A549 (cell line): ENCODE measurements around the gene DRC7. TPM values are rescaled to one million over a fixed set of nuclear protein-coding genes. Genes with fewer than 3 reads are reported as not detected.

ENCODE experiments used
- ATAC-seq, 2 experiments: fragments of 200-7000 bp in 1 of 2; fragments of >200 bp in 1 of 2; cut with Nextera tagmentation in 1 of 2; cut with Tn5 transposase in 1 of 2; 3 replicates each; pipeline versions ENCODE4 v1.8.0 to v1.9.1; 2018 to 2020; ENCODE audit warnings: mild to moderate bottlenecking in 1 of 2, moderate library complexity in 1 of 2
- CTCF ChIA-PET: fragments of 300-600 bp; sonication (Branson Sonifier 250); formaldehyde crosslinking; extraction: SDS; loops from one replicate; lab custom pipeline; 2021; ENCODE audit warnings: antibody characterized with exemption, inconsistent platforms; lab: Yijun Ruan, JAX
- POLR2A ChIA-PET: fragments of 350-600 bp; formaldehyde crosslinking; extraction: SDS; loops from one replicate; lab custom pipeline; 2021; ENCODE audit warnings: antibody characterized with exemption, inconsistent platforms; lab: Yijun Ruan, JAX
- DNase-seq, 2 experiments: peaks; one replicate each; pipeline versions ENCODE4 v3.0.0 to v3.0.0-alpha.2; 2011 to 2016; ENCODE audit warnings: low read depth in 1 of 2, low spot score in 1 of 2
- FAIRE-seq: peaks from 2 replicates; lab custom pipeline; 2011; peaks lifted over from hg19 to GRCh38; lab: Jason Lieb, UNC
- H3K27ac ChIP-seq, 2 experiments: fragments of >200 bp; sonication (Bioruptor Twin); formaldehyde crosslinking; 3 replicates each; pipeline ENCODE4 v1.5.1; 2016 to 2017
- H3K4me1 ChIP-seq: fragments of >200 bp; sonication (Bioruptor Twin); formaldehyde crosslinking; 3 replicates; pipeline ENCODE4 v1.6.1; 2016
- H3K4me2 ChIP-seq: fragments of >200 bp; sonication (Bioruptor Twin); formaldehyde crosslinking; 3 replicates; pipeline ENCODE4 v1.6.1; 2016
- H3K4me3 ChIP-seq: fragments of >200 bp; sonication (Bioruptor Twin); formaldehyde crosslinking; 3 replicates; pipeline ENCODE4 v1.5.1; 2016
- H3K9me3 ChIP-seq: fragments of >200 bp; sonication (Bioruptor Twin); formaldehyde crosslinking; 3 replicates; pipeline ENCODE4 v1.6.1; 2016
- BHLHE40 ChIP-seq: IDR thresholded peaks from 2 replicates; pipeline ENCODE4 v1.6.1; 2012; ENCODE audit warnings: low read depth, low read length, inconsistent platforms
- CBX2 ChIP-seq: fragments of 200-600 bp; sonication (generic); IDR thresholded peaks from 2 replicates; pipeline ENCODE4 v1.6.1; 2016; ENCODE audit warnings: low read depth, mild to moderate bottlenecking, borderline replicate concordance
- CEBPB ChIP-seq, 2 experiments: fragments of >200 bp in 1 of 2; sonication (Bioruptor Twin) in 1 of 2; formaldehyde crosslinking in 1 of 2; IDR thresholded peaks; 2 replicates each; pipeline ENCODE4 v1.6.1; 2012 to 2016
- EHMT2 ChIP-seq: fragments of 200-600 bp; sonication (generic); IDR thresholded peaks from 2 replicates; pipeline ENCODE4 v1.6.1; 2016; ENCODE audit warnings: antibody characterized with exemption, low read depth, mild to moderate bottlenecking, moderate library complexity
- EP300 ChIP-seq, 2 experiments: fragments of >200 bp; sonication (Bioruptor Twin); formaldehyde crosslinking; IDR thresholded peaks; 2 replicates in 1 of 2; 3 replicates in 1 of 2; pipeline ENCODE4 v1.6.1; 2016 to 2017
- ESRRA ChIP-seq: fragments of 150-350 bp; IDR thresholded peaks from 2 replicates; pipeline ENCODE4 v1.6.1; 2014; ENCODE audit warnings: mild to moderate bottlenecking, low read length, borderline replicate concordance
- FOSB ChIP-seq: fragments of 250-450 bp; sonication (Bioruptor Pico); IDR thresholded peaks from 2 replicates; pipeline ENCODE4 v1.5.0; 2020; ENCODE audit warnings: mild to moderate bottlenecking, moderate library complexity
- HDAC2 ChIP-seq: fragments of 200-600 bp; sonication (generic); IDR thresholded peaks from 2 replicates; pipeline ENCODE4 v1.6.1; 2016
- HOXB13 ChIP-seq: fragments of 250-450 bp; sonication (Bioruptor Pico); IDR thresholded peaks from 2 replicates; pipeline ENCODE4 v1.5.0; 2020; ENCODE audit warnings: low read depth, mild to moderate bottlenecking, moderate library complexity
- HOXB5 ChIP-seq: fragments of 250-450 bp; sonication (Bioruptor Pico); IDR thresholded peaks from 2 replicates; pipeline ENCODE4 v1.5.0; 2020; ENCODE audit warnings: mild to moderate bottlenecking, moderate library complexity
- JUN ChIP-seq, 2 experiments: fragments of >200 bp; sonication (Bioruptor Twin); formaldehyde crosslinking; IDR thresholded peaks; 2 replicates in 1 of 2; 3 replicates in 1 of 2; pipeline ENCODE4 v1.6.1; 2016 to 2017
- JUNB ChIP-seq: fragments of >200 bp; sonication (Bioruptor Twin); formaldehyde crosslinking; IDR thresholded peaks from 2 replicates; pipeline ENCODE4 v1.6.1; 2016
- NFE2L2 ChIP-seq: fragments of 150-350 bp; conservative IDR thresholded peaks from 2 replicates; pipeline ENCODE4 v1.6.1; 2014; ENCODE audit warnings: low read length
- RAD21 ChIP-seq, 2 experiments: fragments of >200 bp in 1 of 2; sonication (Bioruptor Twin) in 1 of 2; formaldehyde crosslinking in 1 of 2; IDR thresholded peaks in 1 of 2; conservative IDR thresholded peaks in 1 of 2; 2 replicates in 1 of 2; 3 replicates in 1 of 2; pipeline ENCODE4 v1.6.1; 2012 to 2018; ENCODE audit warnings: inconsistent platforms in 1 of 2
- RNF2 ChIP-seq: fragments of 200-600 bp; sonication (generic); IDR thresholded peaks from 2 replicates; pipeline ENCODE4 v1.6.1; 2016; ENCODE audit warnings: low read depth, mild to moderate bottlenecking, antibody characterized with exemption, moderate library complexity, borderline replicate concordance
- SMC3 ChIP-seq: fragments of >200 bp; sonication (Bioruptor Twin); formaldehyde crosslinking; IDR thresholded peaks from 3 replicates; pipeline ENCODE4 v1.6.1; 2018; ENCODE audit warnings: inconsistent platforms
- ZC3H11A ChIP-seq: fragments of 450-650 bp; IDR thresholded peaks from 2 replicates; pipeline ENCODE4 v1.6.1; 2014; ENCODE audit warnings: antibody characterized with exemption, mild to moderate bottlenecking
- ZFP36 ChIP-seq: fragments of 450-650 bp; IDR thresholded peaks from 2 replicates; pipeline ENCODE4 v1.6.1; 2014; ENCODE audit warnings: borderline replicate concordance; ENCODE audit not compliant: partially characterized antibody
- WGBS: methylation state at CpG from one replicate; pipeline ENCODE4 v1.1.6; 2017; ENCODE audit errors: missing lambda C conversion rate; 5-methylcytosine and 5-hydroxymethylcytosine counted together
- polyA plus RNA-seq, 4 experiments: library from polyadenylated mRNA; depleted of rRNA in 3 of 4; stranded (reverse); fragments of >200 nt; fragmentation: RNase III in 1 of 4; extraction: RNeasy Plus Mini Kit Qiagen cat#74134 plus additional on column Dnase treatment in 1 of 4; gene quantifications; 2 replicates in 3 of 4; 3 replicates in 1 of 4; pipeline ENCODE4 v1.2.3, GENCODE V29; 2011 to 2017
- TF ChIP-seq, protein P1 (sequence below): fragments of 200-600 bp; sonication (generic); IDR thresholded peaks from 2 replicates; pipeline ENCODE4 v1.6.1; 2016; ENCODE audit warnings: antibody characterized with exemption, mild to moderate bottlenecking, moderate library complexity
- TF ChIP-seq, protein P2 (sequence below): fragments of >200 bp; sonication (Bioruptor Twin); formaldehyde crosslinking; IDR thresholded peaks from 3 replicates; pipeline ENCODE4 v1.6.1; 2016

Gene DRC7
- polyA plus RNA-seq, 2 of the 4 experiments (the other 2 are of a cell fraction) = 0.10 to 0.28 TPM

DNA sequence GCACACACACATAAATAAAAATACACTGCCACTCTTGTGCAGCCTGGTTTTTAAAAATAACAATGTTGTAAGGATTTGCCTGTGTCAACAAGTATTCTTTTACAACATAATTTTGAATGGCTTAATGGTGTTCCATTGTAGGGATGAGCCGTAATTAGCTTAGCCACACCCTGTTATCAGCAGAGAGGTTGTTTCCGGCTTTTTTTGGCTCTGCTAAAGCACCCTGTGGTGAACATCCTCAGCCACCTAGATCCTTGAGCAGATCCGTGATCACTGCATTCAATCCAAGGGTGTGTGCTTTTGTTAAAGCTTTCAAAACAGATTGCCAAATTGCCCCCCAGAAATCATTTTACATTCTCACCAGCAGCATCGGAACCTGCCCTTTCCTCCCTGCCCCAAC lies 47.9 kb downstream of the DRC7 start (continued):
- TF ChIP-seq, protein P1, sequence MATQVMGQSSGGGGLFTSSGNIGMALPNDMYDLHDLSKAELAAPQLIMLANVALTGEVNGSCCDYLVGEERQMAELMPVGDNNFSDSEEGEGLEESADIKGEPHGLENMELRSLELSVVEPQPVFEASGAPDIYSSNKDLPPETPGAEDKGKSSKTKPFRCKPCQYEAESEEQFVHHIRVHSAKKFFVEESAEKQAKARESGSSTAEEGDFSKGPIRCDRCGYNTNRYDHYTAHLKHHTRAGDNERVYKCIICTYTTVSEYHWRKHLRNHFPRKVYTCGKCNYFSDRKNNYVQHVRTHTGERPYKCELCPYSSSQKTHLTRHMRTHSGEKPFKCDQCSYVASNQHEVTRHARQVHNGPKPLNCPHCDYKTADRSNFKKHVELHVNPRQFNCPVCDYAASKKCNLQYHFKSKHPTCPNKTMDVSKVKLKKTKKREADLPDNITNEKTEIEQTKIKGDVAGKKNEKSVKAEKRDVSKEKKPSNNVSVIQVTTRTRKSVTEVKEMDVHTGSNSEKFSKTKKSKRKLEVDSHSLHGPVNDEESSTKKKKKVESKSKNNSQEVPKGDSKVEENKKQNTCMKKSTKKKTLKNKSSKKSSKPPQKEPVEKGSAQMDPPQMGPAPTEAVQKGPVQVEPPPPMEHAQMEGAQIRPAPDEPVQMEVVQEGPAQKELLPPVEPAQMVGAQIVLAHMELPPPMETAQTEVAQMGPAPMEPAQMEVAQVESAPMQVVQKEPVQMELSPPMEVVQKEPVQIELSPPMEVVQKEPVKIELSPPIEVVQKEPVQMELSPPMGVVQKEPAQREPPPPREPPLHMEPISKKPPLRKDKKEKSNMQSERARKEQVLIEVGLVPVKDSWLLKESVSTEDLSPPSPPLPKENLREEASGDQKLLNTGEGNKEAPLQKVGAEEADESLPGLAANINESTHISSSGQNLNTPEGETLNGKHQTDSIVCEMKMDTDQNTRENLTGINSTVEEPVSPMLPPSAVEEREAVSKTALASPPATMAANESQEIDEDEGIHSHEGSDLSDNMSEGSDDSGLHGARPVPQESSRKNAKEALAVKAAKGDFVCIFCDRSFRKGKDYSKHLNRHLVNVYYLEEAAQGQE = no peak
- TF ChIP-seq EHMT2 (no peak), BHLHE40 (no peak), ZC3H11A (no peak), NFE2L2 (no peak), JUN (IDR thresholded peaks at IDR 0.05) (no peak), FOSB (no peak), HOXB13 (CRISPR knock-in tag) (no peak), ZFP36 (no peak), RNF2 (no peak), RAD21 (conservative IDR thresholded peaks at IDR 0.05 in 1 of 2, IDR thresholded peaks at IDR 0.05 in 1 of 2) (no peak), EP300 (IDR thresholded peaks at IDR 0.05) (no peak)
- TF ChIP-seq, all 56 proteins: peak for 0

DNA sequence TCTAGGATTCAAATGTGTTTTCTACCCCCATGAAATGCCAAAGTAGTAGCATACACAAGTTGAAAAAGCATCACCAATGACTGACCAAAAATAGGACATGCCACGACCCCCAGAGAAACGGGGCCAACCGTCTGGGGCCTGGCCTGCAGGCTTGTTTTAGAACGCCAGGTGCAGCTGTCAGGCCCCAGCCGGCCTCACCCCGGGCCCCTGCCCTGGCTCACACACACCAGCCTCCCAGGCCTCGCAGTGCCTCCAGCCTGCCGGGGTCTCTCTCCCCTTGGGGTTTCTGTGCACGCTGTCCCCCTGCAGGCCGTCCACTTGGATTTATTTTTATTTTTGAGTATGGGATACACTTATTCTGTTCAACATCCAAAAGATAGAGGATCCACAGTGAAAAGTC lies 48.9 kb downstream of the DRC7 start:
- H3K4me1 ChIP-seq = no peaks in the 10 kb centered on the region
- TF ChIP-seq HDAC2 (no peak), JUNB (no peak), HOXB5 (CRISPR knock-in tag) (no peak), CBX2 (no peak), CEBPB (IDR thresholded peaks at IDR 0.05) (no peak), SMC3 (no peak)
- ChIA-PET CTCF (interaction anchor here (1.4 to 2.4 kb wide), 3 partner anchors 13 to 168 kb away, joined by 3 to 18 read pairs (median 3); no protein-coding TSS in a partner anchor), POLR2A (no interaction called here)
- 89% methylated on average over 10 of the region's 10 CpGs for WGBS
- no peak for FAIRE-seq
- no peaks in the 10 kb centered on the region for H3K9me3 ChIP-seq
- no peak for ATAC-seq
- H3K4me2 ChIP-seq = no peak overlapping the region
- no peak overlapping the region for H3K27ac ChIP-seq
- no peak for DNase-seq
- no peak overlapping the region for H3K4me3 ChIP-seq

DNA sequence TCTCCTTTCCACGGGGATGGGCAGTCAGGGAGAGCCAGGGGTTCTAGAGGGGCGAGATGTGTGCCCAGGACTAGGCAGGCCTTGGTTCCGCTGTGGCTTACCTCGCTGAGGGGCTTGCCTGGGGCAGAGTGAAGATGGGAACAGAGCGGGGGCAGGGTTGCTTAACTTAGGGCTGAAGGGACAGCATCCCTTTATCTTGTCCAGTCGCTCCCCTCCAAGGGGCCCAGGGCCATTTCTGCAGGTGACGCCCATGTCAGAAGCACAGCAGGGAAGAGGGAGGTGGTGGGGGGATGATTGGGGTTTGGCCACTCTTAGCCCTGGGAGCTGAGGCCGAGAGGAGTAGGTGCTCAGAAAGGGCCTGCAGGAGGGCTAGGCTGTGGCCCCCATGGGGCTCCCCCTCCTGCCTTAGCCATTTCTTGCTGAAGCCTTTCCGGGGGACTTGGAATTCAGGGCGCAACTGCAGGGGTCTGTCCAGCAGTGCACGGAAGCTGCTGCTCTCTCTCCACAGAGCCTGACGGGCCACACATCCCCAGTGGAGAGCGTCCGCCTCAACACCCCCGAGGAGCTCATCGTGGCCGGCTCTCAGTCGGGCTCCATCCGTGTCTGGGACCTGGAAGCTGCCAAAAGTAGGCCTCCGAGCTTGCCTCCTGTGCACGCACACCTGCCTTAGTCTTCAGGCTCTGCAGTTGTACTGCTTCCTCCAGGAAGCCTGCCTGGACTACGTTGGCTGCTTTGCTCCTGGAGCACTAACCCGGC lies 49.5 kb downstream of the DRC7 start:
- Histone ChIP-seq H3K4me2 (no peak overlapping the region), H3K27ac (no peak overlapping the region), H3K9me3 (no peaks in the 10 kb centered on the region), H3K4me1 (no peaks in the 10 kb centered on the region), H3K4me3 (no peak overlapping the region)
- POLR2A ChIA-PET = no interaction called here
- DNase-seq (no peak), FAIRE-seq (no peak), ATAC-seq (no peak)
- WGBS = 93% methylated on average over 22 of the region's 23 CpGs
- CTCF ChIA-PET = interaction anchor here (1.0 to 2.4 kb wide), 5 partner anchors 8 to 167 kb away, joined by 3 to 18 read pairs (median 3); no protein-coding TSS in a partner anchor
- no peak for TF ChIP-seq EHMT2
- TF ChIP-seq, protein P2, sequence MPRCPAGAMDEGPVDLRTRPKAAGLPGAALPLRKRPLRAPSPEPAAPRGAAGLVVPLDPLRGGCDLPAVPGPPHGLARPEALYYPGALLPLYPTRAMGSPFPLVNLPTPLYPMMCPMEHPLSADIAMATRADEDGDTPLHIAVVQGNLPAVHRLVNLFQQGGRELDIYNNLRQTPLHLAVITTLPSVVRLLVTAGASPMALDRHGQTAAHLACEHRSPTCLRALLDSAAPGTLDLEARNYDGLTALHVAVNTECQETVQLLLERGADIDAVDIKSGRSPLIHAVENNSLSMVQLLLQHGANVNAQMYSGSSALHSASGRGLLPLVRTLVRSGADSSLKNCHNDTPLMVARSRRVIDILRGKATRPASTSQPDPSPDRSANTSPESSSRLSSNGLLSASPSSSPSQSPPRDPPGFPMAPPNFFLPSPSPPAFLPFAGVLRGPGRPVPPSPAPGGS = no peak
- peak; percentile 78 for TF ChIP-seq ZFP36
- TF ChIP-seq, protein P1 = no peak
- TF ChIP-seq ESRRA = no peak
- no peak for TF ChIP-seq RNF2
- TF ChIP-seq, all 56 proteins: peak for 1
